Measurements from ENCODE around the gene CLIC1.

Gene CLIC1

GRCh38 chr6:31778999-31779885 is 42.9 kb upstream of the CLIC1 start:
- TF ChIP-seq CEBPB (IDR thresholded peaks at IDR 0.05) (no peak), RAD21 (IDR thresholded peaks at IDR 0.05; ENCODE audit: low read depth) (no peak), FOXM1 (IDR thresholded peaks at IDR 0.05; ENCODE audit: borderline replicate concordance, low read depth) (no peak), EP300 (IDR thresholded peaks at IDR 0.05; ENCODE audit: borderline replicate concordance) (no peak), TAF1 (IDR thresholded peaks at IDR 0.05; ENCODE audit: low read depth) (no peak), MAX (IDR thresholded peaks at IDR 0.05) (no peak), CREB1 (IDR thresholded peaks at IDR 0.05; ENCODE audit: low read depth) (no peak)

- TF ChIP-seq REST (IDR thresholded peaks at IDR 0.05; ENCODE audit: low read depth): no peak
Measured at GRCh38 chr6:31778193-31778592, 41.9 kb upstream of the CLIC1 start.

GRCh38 chr6:31777667-31778050 is 41.3 kb upstream of the CLIC1 start:
- TF ChIP-seq FOXM1 (IDR thresholded peaks at IDR 0.05; ENCODE audit: borderline replicate concordance, low read depth): no peak
- TF ChIP-seq CREB1 (IDR thresholded peaks at IDR 0.05; ENCODE audit: low read depth): no peak
- no peak for TF ChIP-seq YY1 (IDR thresholded peaks at IDR 0.05; ENCODE audit: low read depth)
- no peak for TF ChIP-seq ZBTB7A (IDR thresholded peaks at IDR 0.05; ENCODE audit: low read depth)
- TF ChIP-seq USF1 (IDR thresholded peaks at IDR 0.05): no peak

- TF ChIP-seq NFIC (IDR thresholded peaks at IDR 0.05): peak; percentile 93
- no peak for TF ChIP-seq CEBPB (IDR thresholded peaks at IDR 0.05)
- 0 out of 2 replicates have a peak, but pooled peaks have one; percentile 25 for TF ChIP-seq ZBTB7A (IDR thresholded peaks at IDR 0.05; ENCODE audit: low read depth)
- no peak for TF ChIP-seq EP300 (IDR thresholded peaks at IDR 0.05; ENCODE audit: borderline replicate concordance)
- no peak for TF ChIP-seq REST (IDR thresholded peaks at IDR 0.05; ENCODE audit: low read depth)
- TF ChIP-seq TCF12 (IDR thresholded peaks at IDR 0.05; ENCODE audit: low read depth): no peak; the same call in 1 of the 2 replicates
- peak; percentile 29; the same call in 1 of the 2 replicates for TF ChIP-seq MAX (IDR thresholded peaks at IDR 0.05)
- peak; percentile 44; the same call in 1 of the 2 replicates for TF ChIP-seq EGR1 (IDR thresholded peaks at IDR 0.05)
- no peak for TF ChIP-seq TAF1 (IDR thresholded peaks at IDR 0.05; ENCODE audit: low read depth)
- TF ChIP-seq CREB1 (IDR thresholded peaks at IDR 0.05; ENCODE audit: low read depth): no peak
- TF ChIP-seq RAD21 (IDR thresholded peaks at IDR 0.05; ENCODE audit: low read depth): no peak
- peak; percentile 30; the same call in 1 of the 2 replicates for TF ChIP-seq USF1 (IDR thresholded peaks at IDR 0.05)
- TF ChIP-seq FOXM1 (IDR thresholded peaks at IDR 0.05; ENCODE audit: borderline replicate concordance, low read depth): no peak
- TF ChIP-seq TEAD4 (IDR thresholded peaks at IDR 0.05): no peak
- TF ChIP-seq YY1 (IDR thresholded peaks at IDR 0.05; ENCODE audit: low read depth): no peak
Measured at GRCh38 chr6:31776989-31777666, 40.8 kb upstream of the CLIC1 start, which contains the start of gene VWA7. VWA7 (minus strand) TSS chr6:31777328; CDS start chr6:31776779, 549 bp downstream.

GRCh38 chr6:31776485-31776988 is 40.2 kb upstream of the CLIC1 start:
- TF ChIP-seq EP300 (IDR thresholded peaks at IDR 0.05; ENCODE audit: borderline replicate concordance): no peak
- no peak for TF ChIP-seq ZBTB7A (IDR thresholded peaks at IDR 0.05; ENCODE audit: low read depth)
- no peak for TF ChIP-seq TAF1 (IDR thresholded peaks at IDR 0.05; ENCODE audit: low read depth)
- TF ChIP-seq USF1 (IDR thresholded peaks at IDR 0.05): no peak
- TF ChIP-seq RAD21 (IDR thresholded peaks at IDR 0.05; ENCODE audit: low read depth): no peak
- TF ChIP-seq YY1 (IDR thresholded peaks at IDR 0.05; ENCODE audit: low read depth): no peak
- TF ChIP-seq CREB1 (IDR thresholded peaks at IDR 0.05; ENCODE audit: low read depth): no peak
- TF ChIP-seq REST (IDR thresholded peaks at IDR 0.05; ENCODE audit: low read depth): no peak
- TF ChIP-seq CEBPB (IDR thresholded peaks at IDR 0.05): no peak
- no peak for TF ChIP-seq NFIC (IDR thresholded peaks at IDR 0.05)
- no peak for TF ChIP-seq EGR1 (IDR thresholded peaks at IDR 0.05)
- no peak for TF ChIP-seq FOXM1 (IDR thresholded peaks at IDR 0.05; ENCODE audit: borderline replicate concordance, low read depth)
- TF ChIP-seq TCF12 (IDR thresholded peaks at IDR 0.05; ENCODE audit: low read depth): no peak
- TF ChIP-seq MAX (IDR thresholded peaks at IDR 0.05): no peak
- TF ChIP-seq TEAD4 (IDR thresholded peaks at IDR 0.05): no peak
